Measurements from ENCODE around the gene NEU1.

The NEU1 gene

GRCh38 chr6:31905041-31905440, 42.4 kb upstream of the NEU1 start:
- TF ChIP-seq, protein P1, sequence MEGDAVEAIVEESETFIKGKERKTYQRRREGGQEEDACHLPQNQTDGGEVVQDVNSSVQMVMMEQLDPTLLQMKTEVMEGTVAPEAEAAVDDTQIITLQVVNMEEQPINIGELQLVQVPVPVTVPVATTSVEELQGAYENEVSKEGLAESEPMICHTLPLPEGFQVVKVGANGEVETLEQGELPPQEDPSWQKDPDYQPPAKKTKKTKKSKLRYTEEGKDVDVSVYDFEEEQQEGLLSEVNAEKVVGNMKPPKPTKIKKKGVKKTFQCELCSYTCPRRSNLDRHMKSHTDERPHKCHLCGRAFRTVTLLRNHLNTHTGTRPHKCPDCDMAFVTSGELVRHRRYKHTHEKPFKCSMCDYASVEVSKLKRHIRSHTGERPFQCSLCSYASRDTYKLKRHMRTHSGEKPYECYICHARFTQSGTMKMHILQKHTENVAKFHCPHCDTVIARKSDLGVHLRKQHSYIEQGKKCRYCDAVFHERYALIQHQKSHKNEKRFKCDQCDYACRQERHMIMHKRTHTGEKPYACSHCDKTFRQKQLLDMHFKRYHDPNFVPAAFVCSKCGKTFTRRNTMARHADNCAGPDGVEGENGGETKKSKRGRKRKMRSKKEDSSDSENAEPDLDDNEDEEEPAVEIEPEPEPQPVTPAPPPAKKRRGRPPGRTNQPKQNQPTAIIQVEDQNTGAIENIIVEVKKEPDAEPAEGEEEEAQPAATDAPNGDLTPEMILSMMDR (IDR thresholded peaks at IDR 0.05; ENCODE audit: extremely low read depth, missing control alignments): no peak
- no peak for DNase-seq (ENCODE audit: low spot score)

- DNase-seq (ENCODE audit: low spot score): no peak
- TF ChIP-seq, protein P1 (IDR thresholded peaks at IDR 0.05; ENCODE audit: extremely low read depth, missing control alignments): no peak
These were observed 41.3 kb upstream of the NEU1 start for GRCh38 chr6:31903957-31904356.

- TF ChIP-seq, protein P1 (IDR thresholded peaks at IDR 0.05; ENCODE audit: extremely low read depth, missing control alignments): no peak
- peak; percentile 98 for DNase-seq (ENCODE audit: low spot score)
These were observed 39.5 kb upstream of the NEU1 start, which contains the start of gene ZBTB12 for GRCh38 chr6:31901953-31902643. ZBTB12 (minus strand) TSS chr6:31902086; CDS start chr6:31901305, 781 bp downstream.

DNA sequence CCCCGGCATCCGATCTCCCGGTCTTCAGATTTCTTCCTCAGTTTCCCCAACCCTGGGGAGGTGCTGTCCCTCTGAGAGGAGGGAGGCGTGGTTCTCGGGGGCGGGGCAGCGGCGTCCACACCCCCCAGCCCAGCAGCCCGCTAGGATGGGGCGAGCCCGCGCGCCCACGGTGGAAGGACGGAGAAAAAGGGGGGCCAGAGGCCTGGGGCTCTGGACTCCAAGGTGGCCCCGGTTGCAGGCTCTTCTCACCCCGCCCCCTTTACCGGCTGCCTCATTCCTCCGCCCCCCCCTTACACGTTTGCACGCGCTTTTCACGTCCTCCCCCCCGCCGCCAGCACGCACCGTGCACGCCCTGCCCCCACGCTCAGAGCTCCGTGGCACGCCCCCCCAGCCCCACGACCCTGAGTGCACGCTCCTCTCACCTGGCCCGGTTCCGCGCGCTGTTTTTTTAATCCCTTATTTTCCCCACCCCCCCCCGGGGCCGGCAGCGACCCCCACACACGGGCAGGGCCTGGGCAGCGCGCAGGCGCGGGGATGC, 38.9 kb upstream of the NEU1 start:
- peak; percentile 89 for DNase-seq (ENCODE audit: low spot score)
- TF ChIP-seq, protein P1 (IDR thresholded peaks at IDR 0.05; ENCODE audit: extremely low read depth, missing control alignments): no peak

- no peak for DNase-seq (ENCODE audit: low spot score)
- TF ChIP-seq, protein P1 (IDR thresholded peaks at IDR 0.05; ENCODE audit: extremely low read depth, missing control alignments): no peak
These were observed 38.3 kb upstream of the NEU1 start for GRCh38 chr6:31900917-31901414.

GRCh38 chr6:31899882-31900722, 37.5 kb upstream of the NEU1 start:
- TF ChIP-seq, protein P1 (IDR thresholded peaks at IDR 0.05; ENCODE audit: extremely low read depth, missing control alignments): no peak
- DNase-seq (ENCODE audit: low spot score): no peak

DNA sequence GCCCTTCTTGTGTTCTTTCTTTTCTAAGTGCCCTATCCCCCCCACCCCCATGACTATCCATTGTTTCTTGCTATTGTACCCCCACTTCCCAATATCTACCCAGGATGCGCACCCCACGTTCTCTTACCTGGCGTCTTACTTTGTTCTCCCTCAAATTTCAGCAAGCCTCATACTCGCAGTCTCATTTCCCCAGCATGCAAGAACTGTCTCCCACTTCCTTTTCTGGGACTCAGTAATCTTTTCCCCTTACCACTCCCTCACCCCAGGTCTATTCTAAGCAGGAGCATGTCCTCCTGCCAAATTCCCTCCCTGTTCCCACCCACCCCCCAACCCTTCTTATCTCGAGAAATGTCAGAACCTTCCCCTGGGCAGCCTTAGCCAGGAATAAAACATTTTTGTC, 36.6 kb upstream of the NEU1 start:
- TF ChIP-seq, protein P1 (IDR thresholded peaks at IDR 0.05; ENCODE audit: extremely low read depth, missing control alignments): no peak
- no peak for DNase-seq (ENCODE audit: low spot score)
